ENCODE measurements around the gene ZNF599.
A peak's percentile ranks its signal among the peaks of the same experiment; 100 is the strongest.

Gene ZNF599

GRCh38 chr19:34733266-34733745 is 39.7 kb downstream of the ZNF599 start:
- Histone ChIP-seq H3K27ac (ENCODE audit: low read depth, low read length, poor library complexity, severe bottlenecking) (no peak overlapping the region), H2AFZ (ENCODE audit: low read length) (0 out of 2 replicates have a peak overlapping the region, but pooled peaks have one; percentile 12), H3K9me3 (ENCODE audit: low read length) (no peaks in the 10 kb centered on the region), H3K9ac (ENCODE audit: low read length) (peak overlapping the region; percentile 76), H3K4me2 (ENCODE audit: low read length) (peak overlapping the region; percentile 74), H3F3A (ENCODE audit: insufficient read depth, low read length) (no peaks in the 10 kb centered on the region), H3K36me3 (ENCODE audit: insufficient read depth, low read length) (peaks cover 25% of the 10 kb centered on the region), H3K27me3 (ENCODE audit: insufficient read depth, low read length) (no peaks in the 10 kb centered on the region), H3K9me2 (ENCODE audit: low read depth, low read length) (no peaks in the 10 kb centered on the region), H3K79me2 (ENCODE audit: insufficient read depth, low read length) (no peaks in the 10 kb centered on the region), H3K4me1 (ENCODE audit: insufficient read depth, low read length, severe bottlenecking) (peaks cover 17% of the 10 kb centered on the region), H3K4me3 (ENCODE audit: low read depth, low read length, poor library complexity, severe bottlenecking) (peak overlapping the region; percentile 75), H4K20me1 (ENCODE audit: insufficient read depth, low read length) (no peaks in the 10 kb centered on the region)
- TF ChIP-seq CTCF (IDR thresholded peaks at IDR 0.05; ENCODE audit: low read length) (no peak), EZH2 (IDR thresholded peaks at IDR 0.05; ENCODE audit: borderline replicate concordance, low read length) (no peak)

- H3F3A ChIP-seq (ENCODE audit: insufficient read depth, low read length), result no peaks in the 10 kb centered on the region
- peaks cover 19% of the 10 kb centered on the region for H3K36me3 ChIP-seq (ENCODE audit: insufficient read depth, low read length)
- H3K27ac ChIP-seq (ENCODE audit: low read depth, low read length, poor library complexity, severe bottlenecking), result no peak overlapping the region
- no peaks in the 10 kb centered on the region for H3K9me3 ChIP-seq (ENCODE audit: low read length)
- H3K27me3 ChIP-seq (ENCODE audit: insufficient read depth, low read length), result no peaks in the 10 kb centered on the region
- peak overlapping the region; percentile 75 for H3K4me3 ChIP-seq (ENCODE audit: low read depth, low read length, poor library complexity, severe bottlenecking)
- no peaks in the 10 kb centered on the region for H4K20me1 ChIP-seq (ENCODE audit: insufficient read depth, low read length)
- H3K9me2 ChIP-seq (ENCODE audit: low read depth, low read length), result no peaks in the 10 kb centered on the region
- H3K9ac ChIP-seq (ENCODE audit: low read length), result no peak overlapping the region
- TF ChIP-seq CTCF (IDR thresholded peaks at IDR 0.05; ENCODE audit: low read length), result no peak
- TF ChIP-seq EZH2 (IDR thresholded peaks at IDR 0.05; ENCODE audit: borderline replicate concordance, low read length), result no peak
- H3K79me2 ChIP-seq (ENCODE audit: insufficient read depth, low read length), result no peaks in the 10 kb centered on the region
- H2AFZ ChIP-seq (ENCODE audit: low read length), result no peak overlapping the region
- H3K4me1 ChIP-seq (ENCODE audit: insufficient read depth, low read length, severe bottlenecking), result peaks cover 17% of the 10 kb centered on the region
- H3K4me2 ChIP-seq (ENCODE audit: low read length), result peak overlapping the region; percentile 74
Observed at GRCh38 chr19:34732612-34733211, 40.3 kb downstream of the ZNF599 start.

- Histone ChIP-seq H3K9me2 (ENCODE audit: low read depth, low read length) (no peaks in the 10 kb centered on the region), H3K9me3 (ENCODE audit: low read length) (no peaks in the 10 kb centered on the region), H3K4me1 (ENCODE audit: insufficient read depth, low read length, severe bottlenecking) (peaks cover 17% of the 10 kb centered on the region), H4K20me1 (ENCODE audit: insufficient read depth, low read length) (no peaks in the 10 kb centered on the region), H3K79me2 (ENCODE audit: insufficient read depth, low read length) (no peaks in the 10 kb centered on the region), H3K9ac (ENCODE audit: low read length) (no peak overlapping the region), H3K27ac (ENCODE audit: low read depth, low read length, poor library complexity, severe bottlenecking) (no peak overlapping the region), H3F3A (ENCODE audit: insufficient read depth, low read length) (no peaks in the 10 kb centered on the region), H3K4me3 (ENCODE audit: low read depth, low read length, poor library complexity, severe bottlenecking) (no peak overlapping the region), H3K27me3 (ENCODE audit: insufficient read depth, low read length) (no peaks in the 10 kb centered on the region), H2AFZ (ENCODE audit: low read length) (no peak overlapping the region), H3K4me2 (ENCODE audit: low read length) (no peak overlapping the region), H3K36me3 (ENCODE audit: insufficient read depth, low read length) (peaks cover 15% of the 10 kb centered on the region)
- TF ChIP-seq EZH2 (IDR thresholded peaks at IDR 0.05; ENCODE audit: borderline replicate concordance, low read length), result no peak
- TF ChIP-seq CTCF (IDR thresholded peaks at IDR 0.05; ENCODE audit: low read length), result no peak
Observed at GRCh38 chr19:34731964-34732363, 41.1 kb downstream of the ZNF599 start.
